ENCODE data around the gene CSTB.
"Not testable (repeated sequence)": the region's sequence is repeated elsewhere in the genome, so short reads cannot be mapped to it uniquely, and the experiment has no call there.

CSTB gene

DNA sequence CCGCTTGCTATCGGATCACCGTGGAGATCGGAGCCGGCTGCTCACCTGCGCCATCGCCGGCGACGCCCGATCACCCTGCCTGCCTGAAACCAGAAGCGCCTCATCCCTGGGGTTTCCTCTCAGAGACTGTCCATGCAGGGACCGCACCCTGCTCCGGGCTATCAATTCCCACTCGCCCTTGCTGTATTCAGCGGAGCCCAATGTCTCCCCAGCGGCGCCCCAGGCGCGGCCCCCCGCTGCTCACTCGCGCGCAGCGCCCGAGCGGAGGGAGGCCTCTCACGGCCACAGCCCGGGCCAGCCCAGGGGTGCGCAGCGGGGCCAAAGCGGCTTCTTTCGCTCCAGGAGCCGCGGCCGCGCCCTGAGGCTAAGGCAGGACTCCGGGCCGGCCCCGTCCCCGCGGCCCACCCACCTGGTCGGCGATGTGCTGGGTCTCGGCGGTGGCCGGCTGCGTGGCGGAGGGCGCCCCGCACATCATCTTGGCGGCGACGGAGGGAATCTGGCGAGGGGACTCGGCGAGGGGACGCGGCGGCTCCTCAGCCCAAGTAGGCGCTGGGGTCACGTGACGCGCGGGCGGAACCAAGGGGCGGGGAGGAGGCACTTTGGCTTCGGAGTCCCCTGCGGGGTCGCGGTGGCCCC lies at the start of gene CSTB:
CSTB (minus strand) TSS at position 514 of the 636 bp plus-strand sequence; CDS start at position 475, 39 bp downstream.
- peak; percentile 54 to 72 (median 70) for DNase-seq (ENCODE audit: low read depth in 3 of 3, low spot score in 1 of 3)

GRCh38 chr21:43825242-43825935 lies 49.3 kb upstream of the CSTB start:
- no peak for DNase-seq (ENCODE audit: low read depth in 3 of 3, low spot score in 1 of 3)

DNA sequence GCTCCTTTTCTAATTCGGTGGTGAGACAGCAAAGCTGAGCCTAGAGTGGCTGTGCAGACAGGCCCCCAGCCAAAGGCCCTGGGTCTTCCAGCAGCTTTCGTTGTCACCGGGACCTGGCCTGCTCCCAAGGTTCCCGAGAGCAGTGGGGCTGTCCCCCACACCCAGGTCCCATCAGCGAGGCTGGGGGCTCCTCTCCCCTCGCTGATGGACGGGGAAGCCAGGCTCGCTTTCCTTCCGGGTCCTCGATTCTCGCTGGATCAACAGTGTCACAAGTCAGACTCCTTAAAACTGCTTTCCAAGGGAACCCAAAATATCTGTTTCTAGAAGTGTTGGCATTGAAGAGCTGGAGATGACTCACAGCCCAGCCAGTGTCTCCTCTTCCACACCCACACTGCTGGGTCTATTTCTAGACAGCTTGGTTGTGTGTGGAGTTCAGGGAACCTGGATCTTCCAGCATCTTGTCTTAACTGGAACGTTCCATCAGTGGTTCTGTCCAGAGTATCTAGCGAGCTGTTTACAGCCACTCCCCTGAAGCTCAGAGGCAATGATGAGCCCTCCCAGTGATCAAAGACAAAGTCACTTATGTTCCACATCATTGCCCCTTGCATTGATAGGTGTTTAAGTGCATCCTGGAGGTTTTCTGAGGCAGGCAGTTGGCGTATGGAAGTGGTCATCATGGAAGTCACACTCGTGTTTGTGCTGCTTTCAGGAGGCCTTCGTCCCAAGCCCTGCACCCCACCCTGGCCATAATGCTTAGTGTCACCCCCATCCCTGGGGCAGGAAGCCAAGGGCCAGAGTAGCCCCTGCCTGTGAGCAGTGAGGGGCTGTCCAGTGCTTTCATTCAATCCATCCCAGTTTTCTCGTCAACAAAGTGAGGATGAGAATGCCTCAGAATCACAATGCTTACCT lies 48.5 kb upstream of the CSTB start:
- no peak for DNase-seq (ENCODE audit: low read depth in 3 of 3, low spot score in 1 of 3)

DNA sequence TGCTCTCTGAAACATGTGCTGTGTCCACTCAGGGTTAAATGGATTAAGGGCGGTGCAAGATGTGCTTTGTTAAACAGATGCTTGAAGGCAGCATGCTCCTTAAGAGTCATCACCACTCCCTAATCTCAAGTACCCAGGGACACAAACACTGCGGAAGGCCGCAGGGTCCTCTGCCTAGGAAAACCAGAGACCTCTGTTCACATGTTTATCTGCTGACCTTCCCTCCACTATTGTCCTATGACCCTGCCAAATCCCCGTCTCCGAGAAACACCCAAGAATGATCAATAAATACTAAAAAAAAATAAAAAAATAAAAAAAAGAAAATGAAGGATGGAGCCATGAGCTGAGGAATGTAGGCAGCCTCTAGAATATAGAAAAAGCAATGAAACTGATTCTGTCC lies 46.6 kb upstream of the CSTB start:
- not testable (repeated sequence) for DNase-seq (ENCODE audit: low read depth in 3 of 3, low spot score in 1 of 3)

GRCh38 chr21:43822166-43822565 lies 46.1 kb upstream of the CSTB start:
- not testable (repeated sequence) for DNase-seq (ENCODE audit: low read depth in 3 of 3, low spot score in 1 of 3)

DNA sequence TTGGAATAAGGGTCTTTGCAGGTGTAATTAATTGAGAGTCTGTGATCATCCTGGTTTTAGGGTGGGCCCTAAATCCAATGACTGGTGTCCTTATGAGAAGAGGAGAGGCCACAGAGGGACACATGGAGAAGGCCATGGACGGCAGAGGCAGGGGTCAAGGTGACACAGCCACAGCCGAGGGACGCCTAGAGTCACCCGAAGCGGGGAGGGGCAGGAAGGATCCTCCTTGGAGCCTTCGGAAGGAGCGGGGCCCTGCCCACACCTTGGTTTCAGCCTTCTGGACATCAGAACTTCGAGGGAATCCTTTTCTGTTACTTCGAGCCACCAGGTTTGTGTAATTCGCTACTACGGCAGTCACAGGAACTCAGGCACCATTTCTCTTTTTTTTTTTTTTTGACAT lies 44.4 kb upstream of the CSTB start:
- DNase-seq (ENCODE audit: low read depth in 3 of 3, low spot score in 1 of 3) = no peak

DNA sequence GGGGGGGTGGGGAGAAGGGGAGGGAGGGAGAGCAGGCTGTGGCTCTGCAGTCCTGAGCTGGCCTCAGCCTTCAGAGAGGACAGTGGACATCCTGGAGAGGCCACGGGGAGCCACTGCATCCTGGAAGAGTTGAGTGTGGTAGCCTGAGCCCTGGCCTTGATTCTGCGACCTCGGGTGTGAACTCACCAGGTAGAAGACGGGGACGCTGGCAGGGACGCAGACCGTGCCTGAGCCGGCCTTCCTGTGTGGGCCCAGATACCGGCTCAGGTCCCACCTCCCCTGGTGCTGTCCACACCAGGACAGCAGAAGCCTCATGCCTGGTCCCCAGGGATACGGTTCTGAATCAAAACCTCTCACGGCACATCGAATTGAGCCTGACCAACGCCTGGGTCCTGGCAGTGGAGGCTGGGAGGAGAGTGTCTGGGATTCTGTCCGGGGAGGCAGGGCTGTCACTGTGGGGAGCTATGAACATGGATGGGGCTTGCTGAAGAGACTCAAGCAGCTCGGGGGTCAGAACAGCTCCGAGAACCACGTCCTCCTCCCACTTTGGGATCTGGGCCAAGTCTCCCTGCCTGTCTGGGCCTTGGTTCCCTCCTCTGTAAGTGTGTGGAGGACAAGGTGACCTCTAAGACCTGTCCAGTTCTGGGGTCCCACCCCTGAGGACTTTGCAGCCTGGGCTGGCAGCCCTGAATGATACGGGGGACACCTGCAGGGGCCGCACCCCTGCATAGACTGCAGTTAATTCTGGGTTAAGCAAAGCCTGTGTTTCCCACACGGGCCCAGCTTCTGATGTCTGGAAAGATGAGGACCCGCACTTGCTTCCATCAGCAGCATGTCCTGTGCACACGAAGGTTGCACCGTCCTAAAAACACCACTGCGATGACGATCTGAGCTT lies 43.6 kb upstream of the CSTB start:
- no peak for DNase-seq (ENCODE audit: low read depth in 3 of 3, low spot score in 1 of 3)

DNA sequence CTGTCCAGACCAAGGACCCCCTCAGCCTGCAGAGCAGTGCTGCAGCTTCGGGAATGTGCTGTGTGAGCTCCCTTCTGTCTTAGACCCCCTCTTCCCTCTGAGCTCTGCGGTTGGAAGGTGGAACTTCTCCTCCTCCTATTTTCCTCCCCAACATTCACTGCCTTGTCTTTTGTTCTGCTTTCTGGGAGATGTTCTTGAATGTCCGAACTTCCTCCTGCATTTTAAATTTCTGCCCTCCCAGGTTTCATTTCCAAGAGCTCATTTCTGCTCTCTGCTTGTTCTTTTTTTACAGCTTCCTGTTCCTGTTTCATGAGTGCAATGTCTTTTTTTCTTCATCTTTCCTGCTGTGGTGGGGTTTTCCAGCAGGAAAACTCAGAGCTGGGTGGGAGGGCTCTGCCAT lies 42.6 kb upstream of the CSTB start:
- no peak for DNase-seq (ENCODE audit: low read depth in 3 of 3, low spot score in 1 of 3)

- no peak for DNase-seq (ENCODE audit: low read depth in 3 of 3, low spot score in 1 of 3)
Measured at GRCh38 chr21:43817157-43818086, 41.3 kb upstream of the CSTB start.

GRCh38 chr21:43816611-43817071 lies 40.5 kb upstream of the CSTB start:
- no peak for DNase-seq (ENCODE audit: low read depth in 3 of 3, low spot score in 1 of 3)

- no peak for DNase-seq (ENCODE audit: low read depth in 3 of 3, low spot score in 1 of 3)
Measured at GRCh38 chr21:43815991-43816390, 39.9 kb upstream of the CSTB start.

DNA sequence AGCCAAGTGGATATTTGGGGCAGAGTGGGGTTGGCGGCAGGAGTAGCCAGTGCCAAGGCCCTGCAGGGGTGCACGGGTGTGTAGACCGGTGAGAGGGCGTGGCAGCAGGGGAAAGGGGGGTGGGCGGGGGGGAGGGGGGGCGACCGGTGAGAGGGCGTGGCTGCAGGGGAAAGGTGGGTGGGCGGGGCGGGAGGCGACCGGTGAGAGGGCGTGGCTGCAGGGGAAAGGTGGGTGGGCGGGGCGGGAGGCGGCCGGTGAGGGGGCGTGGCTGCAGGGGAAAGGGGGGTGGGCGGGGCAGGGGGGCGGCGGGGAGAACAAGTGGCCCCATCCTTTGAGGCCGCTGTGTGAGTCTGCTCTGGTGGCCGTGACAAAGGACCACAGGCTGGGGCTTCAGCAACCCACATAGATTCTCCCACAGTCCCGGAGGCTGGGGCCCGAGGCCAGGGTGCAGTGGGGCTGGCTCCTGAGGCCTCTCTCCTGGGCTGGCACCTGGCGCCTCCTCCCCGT lies 39.1 kb upstream of the CSTB start:
- no peak for DNase-seq (ENCODE audit: low read depth in 3 of 3, low spot score in 1 of 3)

DNA sequence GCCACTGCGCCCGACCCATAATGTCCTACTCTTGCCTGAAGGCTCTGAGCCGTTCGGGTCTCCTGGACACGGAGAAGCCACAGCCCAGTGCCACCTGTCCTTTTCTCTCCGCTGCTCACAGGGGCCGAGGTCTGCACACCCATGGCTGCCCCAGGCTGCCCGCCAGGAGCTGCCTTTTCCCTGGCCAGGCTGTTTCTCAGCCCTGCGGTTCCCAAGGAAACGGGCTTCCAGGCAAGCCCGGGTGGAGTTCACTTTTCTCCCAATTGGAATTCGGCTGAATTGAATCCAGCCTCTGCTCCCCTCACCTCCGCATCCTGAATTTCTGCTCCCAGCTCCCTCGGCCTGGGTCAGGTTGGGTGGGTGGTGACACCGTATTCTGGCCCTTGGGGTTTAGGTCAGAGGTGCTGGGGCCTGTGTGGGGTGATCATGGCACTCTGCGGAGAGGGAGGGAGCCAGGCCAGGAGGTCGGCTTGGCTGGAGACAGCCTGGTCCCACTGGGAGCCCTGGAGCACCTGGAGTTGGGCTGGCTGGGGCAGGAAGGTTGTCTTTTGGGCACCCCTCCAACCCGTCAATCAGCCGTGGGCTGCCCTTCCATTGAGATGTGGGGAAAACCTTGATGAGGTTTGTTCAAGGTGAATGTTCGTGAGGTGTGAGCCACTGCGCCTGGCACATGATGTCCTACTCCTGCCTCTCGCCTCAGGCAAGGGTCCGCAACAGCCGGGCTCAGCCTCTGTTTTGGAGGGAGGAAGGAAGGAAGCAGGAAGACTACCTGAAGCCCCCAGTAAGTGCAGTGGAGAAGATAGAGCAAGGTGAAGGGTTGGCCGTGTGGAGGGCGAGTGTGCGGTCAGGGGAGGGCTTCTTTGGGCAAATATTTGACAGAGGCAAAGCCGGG lies 38.4 kb upstream of the CSTB start:
- DNase-seq (ENCODE audit: low read depth in 3 of 3, low spot score in 1 of 3) = no peak

DNA sequence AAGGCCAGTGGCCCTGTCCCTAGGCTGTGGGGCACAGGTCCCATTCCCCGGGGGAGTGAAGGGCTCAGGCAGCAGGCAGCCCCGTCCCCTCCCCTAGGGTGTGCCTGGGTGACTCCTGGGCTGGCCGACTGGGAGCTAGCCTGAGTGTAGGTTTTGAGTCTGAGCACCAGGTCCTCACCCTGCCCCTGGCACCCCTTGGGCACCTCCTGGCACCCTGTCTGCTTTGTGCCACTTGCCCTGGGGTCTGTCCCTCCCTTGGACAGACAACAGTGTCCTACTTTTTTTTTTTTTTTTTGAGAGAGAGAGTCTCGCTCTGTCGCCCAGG lies 37.5 kb upstream of the CSTB start:
- DNase-seq (ENCODE audit: low read depth in 3 of 3, low spot score in 1 of 3) = no peak

DNA sequence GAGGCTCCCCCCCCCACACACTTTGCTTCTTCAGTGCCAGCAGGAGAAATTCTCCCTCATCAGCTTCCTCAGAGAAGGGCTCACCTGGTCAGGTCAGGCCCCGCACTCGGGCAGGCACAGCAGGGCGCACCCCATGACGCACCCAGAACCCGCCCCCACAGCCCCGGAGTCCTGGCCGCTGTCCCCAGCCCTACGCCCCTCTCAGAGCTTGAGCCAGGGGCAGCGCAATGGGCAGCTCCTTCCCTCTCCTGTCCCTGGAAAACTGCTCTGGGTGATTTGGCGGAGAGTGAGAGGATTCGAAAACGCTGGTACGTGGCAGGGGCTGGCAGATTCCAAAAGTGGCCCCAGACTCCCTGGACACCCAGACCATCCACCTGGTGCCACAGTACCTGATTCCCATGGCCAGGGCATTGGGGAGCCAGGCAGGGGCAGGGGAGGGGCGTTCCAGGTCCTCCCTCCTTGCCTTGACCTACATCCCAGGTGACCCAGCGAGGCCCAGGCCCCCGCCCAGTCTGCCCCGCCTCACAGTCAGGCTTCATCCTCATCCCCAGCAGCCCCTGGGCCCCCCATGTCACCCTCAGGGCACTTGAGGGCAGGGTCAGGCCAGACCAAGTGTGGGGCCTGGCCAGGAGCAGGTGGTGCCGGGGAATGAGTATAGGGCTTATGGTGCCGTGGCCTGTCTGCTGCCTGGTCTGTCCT lies 37.0 kb upstream of the CSTB start:
- DNase-seq (ENCODE audit: low read depth in 3 of 3, low spot score in 1 of 3) = no peak

DNA sequence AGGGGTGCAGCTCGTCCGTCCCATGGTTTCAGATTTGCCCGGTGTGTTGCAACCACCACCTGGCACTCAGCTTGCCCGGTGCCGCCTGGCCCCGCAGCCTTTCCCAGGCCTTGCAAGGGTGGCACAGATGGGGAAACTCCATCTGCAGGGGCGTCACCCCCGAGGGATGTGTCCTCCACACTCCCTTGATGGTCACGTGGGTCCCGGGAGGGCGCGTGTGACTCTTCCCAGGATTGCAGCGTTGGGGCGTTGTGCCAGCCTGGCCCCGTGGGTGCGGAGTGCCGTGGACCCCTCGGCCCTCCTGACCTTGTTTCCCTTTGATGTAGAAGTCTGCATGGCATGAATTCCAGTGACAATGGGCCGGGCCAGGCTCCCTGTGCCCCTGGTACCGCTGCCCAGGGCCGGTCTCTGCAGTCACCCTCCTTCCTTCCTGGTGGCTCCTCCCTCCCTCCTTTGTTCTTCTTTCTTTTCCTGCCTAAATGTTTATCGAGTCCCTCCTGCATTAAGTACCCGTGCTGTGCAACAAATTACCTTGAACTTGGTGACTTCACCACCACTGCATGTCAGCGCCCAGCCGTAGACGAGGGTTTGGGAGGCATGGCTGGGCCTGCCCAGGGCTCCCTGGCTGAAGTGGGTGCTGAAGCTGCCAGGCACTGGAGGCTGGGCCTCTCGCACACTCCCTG lies 36.2 kb upstream of the CSTB start:
- no peak for DNase-seq (ENCODE audit: low read depth in 3 of 3, low spot score in 1 of 3)
